ENCODE measurements around the gene GAK. TPM values are rescaled to one million over a fixed set of nuclear protein-coding genes. Genes with fewer than 3 reads are reported as not detected.

Gene GAK
- total RNA-seq, 1 experiment from 2014 or later: 49.5 TPM

- DNase-seq (ENCODE audit: low spot score): no peak
Observed at GRCh38 chr4:889516-889915, 42.6 kb downstream of the GAK start.

DNA sequence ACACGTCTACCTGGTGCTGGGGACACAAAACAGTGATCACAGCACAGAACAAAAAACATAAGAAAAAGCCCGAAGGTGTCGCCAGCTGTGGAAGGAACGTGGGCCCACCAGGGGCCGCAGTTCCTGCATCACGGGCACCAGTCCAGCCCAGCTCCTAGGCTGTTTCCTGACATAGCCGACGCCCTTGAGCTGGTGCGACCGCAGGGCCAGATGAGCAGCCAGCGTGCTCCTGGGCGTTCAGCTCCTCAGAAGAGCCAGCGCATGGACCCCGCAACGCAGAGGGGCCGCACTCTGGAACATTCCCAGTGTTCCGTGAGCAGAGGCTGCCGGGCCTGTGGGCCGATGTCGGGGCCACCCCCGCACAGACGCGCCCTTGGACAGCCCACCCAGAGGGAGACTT lies 44.1 kb downstream of the GAK start:
- DNase-seq (ENCODE audit: low spot score): no peak

DNA sequence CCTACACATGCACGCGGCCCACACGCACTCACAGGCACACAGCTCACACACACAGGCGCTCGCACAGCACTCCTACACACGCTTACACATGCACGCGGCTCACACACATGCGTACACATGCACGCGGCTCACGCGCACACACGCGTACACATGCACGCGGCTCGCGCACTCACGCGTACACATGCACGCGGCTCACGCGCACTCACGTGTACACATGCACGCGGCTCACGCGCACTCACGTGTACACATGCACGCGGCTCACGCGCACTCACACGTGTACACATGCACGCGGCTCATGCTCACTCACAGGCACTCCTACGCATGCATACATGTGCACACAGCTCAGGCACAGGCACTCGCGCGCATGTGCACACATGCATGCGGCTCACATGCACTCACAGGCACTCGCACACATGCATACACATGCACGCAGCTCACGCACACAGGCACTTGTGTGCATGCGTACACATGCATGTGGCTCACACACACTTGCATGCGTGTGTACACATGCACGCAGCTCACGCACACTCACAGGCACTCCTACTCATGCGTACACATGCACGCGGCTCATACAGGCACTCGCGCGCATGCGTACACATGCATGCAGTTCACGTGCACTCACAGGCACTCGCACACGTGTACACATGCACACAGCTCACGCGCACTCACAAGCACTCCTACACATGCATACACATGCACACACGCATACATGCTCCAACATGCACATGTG lies 44.9 kb downstream of the GAK start:
- DNase-seq (ENCODE audit: low spot score): no peak

DNA sequence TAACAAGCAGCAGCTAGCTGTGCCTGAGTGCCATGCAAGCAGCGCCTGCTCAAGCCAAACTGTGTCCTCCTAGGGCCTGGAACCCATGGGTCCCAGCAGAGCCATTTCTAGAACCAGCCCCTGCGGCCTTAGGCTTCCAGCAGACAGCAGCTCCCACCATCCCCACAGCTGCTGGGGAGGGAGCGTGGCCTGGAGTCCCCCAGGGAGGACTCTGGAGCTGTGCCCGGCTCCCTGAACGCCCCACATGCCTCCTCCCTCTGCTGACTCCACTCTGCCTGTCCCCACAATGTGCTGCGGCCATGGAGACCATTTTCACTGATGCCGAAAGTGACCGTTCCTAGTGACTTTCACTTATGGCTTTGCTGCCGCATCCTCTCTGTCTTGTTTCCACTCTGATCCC lies 45.9 kb downstream of the GAK start:
- no peak for DNase-seq (ENCODE audit: low spot score)

DNA sequence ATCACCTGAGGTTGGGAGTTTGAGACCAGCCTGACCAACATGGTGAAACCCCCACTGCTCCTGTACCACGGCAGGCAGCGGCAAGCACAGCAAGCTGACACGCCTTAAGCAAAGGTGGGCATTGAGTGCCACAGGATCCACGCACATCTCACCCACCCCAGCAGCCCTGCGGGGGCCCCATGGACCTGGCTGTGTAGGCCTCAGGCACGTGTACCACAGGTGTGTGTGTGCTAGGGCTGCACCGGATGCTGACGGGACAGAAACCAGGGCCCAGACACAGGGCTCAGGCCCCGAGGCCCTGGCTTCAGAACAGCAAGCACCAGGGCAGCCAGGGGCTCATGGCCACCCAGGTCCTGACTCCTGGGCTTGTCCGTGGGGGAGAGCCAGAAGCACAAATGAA lies 46.8 kb downstream of the GAK start:
- no peak for DNase-seq (ENCODE audit: low spot score)

DNA sequence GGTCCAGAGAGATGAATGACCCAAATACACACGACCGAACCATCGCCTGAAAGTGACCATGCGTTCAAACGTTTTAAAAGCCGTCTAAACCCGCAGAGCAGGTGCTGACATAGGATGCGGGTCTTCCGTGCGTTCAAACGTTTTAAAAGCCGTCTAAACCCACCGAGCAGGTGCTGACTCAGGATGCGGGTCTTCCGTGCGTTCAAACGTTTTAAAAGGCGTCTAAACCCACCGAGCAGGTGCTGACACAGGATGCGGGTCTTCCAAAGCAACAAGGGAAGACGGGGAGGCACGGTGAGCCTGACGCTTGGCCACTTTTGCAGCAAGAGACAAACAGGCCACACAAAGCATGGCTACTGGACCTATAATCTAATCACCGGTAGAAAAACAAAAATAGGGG lies 47.2 kb downstream of the GAK start:
- DNase-seq (ENCODE audit: low spot score): no peak

- DNase-seq (ENCODE audit: low spot score): no peak
Observed at GRCh38 chr4:884259-884658, 47.9 kb downstream of the GAK start.

DNA sequence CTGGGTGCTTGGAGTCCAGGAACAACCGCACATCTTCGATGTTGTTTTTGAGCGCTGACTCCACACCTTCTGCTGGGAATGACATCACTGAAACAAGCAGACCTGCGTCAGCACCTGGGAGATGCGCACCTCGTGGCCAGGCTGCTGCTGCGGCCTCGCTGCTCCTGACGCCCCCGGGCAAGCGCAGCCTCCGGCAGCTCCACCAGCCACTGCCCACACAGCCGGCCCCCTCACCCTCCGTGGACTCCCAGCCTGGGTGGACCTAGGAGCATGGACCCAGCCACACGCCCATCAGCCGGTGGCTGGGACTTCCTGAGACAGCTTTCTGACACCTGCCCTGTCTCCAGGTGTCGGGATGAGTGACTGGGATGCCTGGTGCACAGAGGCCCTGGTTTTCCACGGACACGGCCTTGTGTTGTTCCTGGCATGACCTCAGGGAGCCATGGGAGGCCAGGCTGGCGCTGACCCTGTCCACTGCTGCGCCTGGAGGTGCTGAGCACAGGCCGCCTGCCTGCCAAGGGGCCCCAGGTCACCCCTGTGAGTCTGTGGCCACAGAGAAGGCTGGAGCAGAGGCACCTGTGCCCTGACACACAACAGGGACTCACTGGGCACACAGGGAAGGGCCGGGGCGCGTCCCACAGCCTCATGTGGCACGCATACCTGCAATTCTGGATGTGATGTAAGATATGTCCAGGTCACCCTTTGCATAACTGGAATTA lies 48.6 kb downstream of the GAK start:
- no peak for DNase-seq (ENCODE audit: low spot score)

DNA sequence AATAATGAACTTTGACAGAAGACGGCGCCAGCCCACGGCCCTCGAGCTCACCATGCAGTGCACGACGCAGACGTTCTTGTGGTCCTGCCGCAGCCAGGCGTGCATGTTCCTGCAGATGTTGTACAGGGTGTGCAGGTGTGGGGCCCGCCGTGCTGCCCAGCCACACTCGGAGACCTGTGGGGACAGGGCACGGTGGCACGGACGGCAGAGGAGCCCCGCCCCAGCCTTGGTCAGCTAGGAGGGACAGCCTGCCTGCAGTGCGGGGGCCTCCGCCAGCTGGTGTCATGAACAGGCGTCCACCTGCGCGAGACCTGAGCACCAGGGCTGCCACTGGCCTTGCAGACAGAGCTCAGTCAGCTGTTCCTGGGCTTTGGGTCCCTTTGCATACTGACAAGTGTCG lies 49.5 kb downstream of the GAK start:
- no peak for DNase-seq (ENCODE audit: low spot score)

DNA sequence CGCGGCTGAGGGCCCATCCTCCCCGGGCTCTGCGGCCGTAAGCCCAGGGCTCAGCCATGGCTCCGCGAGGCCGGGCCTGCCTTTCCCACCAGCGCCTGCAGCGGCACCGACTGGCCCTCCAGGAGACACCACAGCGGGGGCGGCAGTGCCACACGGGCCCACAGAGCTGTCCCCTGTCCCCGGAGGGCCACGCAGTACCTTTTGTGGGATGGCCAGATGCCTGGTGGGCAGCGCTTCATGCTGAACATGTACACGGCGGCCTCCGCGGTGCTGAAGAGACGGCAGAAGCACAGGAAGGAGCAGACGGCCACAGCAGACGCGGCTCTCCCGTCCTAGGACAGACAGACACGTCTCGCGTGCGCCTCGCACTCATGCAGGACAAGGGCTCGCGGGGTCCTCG lies 50.4 kb downstream of the GAK start:
- no peak for DNase-seq (ENCODE audit: low spot score)

DNA sequence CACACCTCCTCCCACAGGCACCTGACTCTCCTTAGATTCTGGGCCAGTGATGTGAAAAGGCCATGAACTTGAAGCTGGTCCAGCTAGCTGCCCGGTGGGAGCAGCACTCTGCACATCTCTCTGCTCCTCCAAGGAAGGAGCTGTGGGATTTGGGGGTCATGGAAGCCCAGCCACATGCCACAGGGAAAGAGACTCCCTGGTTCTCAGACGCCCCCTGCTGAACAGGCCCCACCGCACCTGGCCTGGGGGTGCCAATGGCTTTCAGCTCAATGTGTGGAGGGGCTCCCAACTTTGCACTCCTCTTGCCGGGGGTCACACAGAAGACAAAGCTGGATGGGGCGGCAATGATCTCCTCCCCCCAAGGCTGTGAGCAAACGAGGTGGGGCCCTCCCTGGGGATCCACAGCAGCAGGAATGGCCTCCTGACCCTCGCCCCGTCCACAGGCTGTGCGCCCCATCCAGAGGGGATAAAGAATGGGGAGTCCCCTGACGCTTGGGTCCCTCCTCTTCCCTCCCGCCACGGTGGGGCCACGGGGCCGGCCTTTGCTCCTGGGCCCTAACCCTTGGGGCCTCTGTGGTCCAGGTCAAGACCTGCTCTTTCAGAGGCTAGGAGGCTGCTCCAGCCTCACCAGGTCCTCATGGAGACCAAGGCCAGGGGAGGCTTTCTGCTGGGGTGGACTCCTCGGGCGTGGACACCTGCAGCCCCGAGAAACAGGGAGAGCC lies 51.3 kb downstream of the GAK start:
- no peak for DNase-seq (ENCODE audit: low spot score)

DNA sequence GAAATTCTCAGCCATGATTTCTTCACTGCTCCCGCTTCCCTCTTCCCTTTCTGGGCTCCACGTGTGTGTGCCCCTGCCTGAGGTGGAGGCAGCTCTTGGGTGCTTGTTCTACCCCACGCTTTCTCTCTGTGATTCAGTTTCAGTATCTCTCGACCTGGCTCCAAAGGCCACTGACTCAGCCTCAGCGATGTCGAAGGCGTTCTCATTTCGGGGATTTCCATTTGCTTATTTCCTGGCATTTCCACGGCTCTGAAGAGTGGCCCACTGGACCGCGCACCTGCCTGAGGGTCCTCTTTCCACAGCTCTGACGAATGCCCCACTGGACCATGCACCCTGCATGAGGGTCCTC lies 52.4 kb downstream of the GAK start:
- DNase-seq (ENCODE audit: low spot score): no peak

GRCh38 chr4:878796-879728 lies 53.1 kb downstream of the GAK start:
- DNase-seq (ENCODE audit: low spot score): no peak

DNA sequence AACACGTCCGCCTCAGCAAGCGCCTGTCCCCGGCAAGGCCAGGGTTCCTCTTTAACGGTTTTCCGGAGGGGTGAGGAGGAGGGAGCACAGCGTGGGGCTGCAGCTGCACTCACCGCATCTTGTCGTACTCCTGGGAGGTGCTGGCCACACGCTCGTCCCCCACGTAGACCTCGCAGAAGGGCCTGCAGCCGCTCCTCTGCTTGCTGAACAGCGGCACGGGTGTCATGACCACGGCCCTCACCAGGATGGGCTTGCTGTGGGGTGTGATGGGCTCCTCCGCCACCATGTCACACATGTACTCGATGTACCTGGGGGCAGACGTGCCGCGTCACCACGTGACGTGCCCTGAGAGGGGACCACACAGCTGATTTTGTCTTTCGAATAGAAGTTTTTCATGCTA lies 54.6 kb downstream of the GAK start:
- DNase-seq (ENCODE audit: low spot score): no peak

GRCh38 chr4:876780-877179 lies 55.3 kb downstream of the GAK start:
- no peak for DNase-seq (ENCODE audit: low spot score)

- DNase-seq (ENCODE audit: low spot score): no peak
Observed at GRCh38 chr4:875818-876423, 56.2 kb downstream of the GAK start.

- DNase-seq (ENCODE audit: low spot score): no peak
Observed at GRCh38 chr4:874971-875817, 56.9 kb downstream of the GAK start.

DNA sequence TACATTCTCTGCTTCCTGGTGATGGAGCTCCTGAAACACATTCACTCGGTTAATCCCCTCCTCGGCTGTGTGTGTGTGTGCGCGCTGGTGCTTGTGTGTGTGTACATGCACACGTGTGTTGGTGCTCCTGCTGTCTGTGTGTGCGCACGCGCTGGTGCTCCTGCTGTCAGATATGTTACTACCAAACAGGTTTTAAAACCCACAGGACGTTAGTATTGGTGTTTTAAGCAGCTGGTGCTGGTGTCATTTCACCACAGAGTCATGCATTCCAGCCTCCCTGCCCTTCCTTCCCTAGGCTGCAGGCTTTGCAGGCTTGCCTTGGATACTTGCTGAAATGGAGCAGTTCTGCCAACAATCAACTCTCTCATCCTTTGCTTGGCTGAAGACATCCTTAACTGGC lies 58.1 kb downstream of the GAK start:
- no peak for DNase-seq (ENCODE audit: low spot score)

- no peak for DNase-seq (ENCODE audit: low spot score)
Observed at GRCh38 chr4:872241-872981, 59.7 kb downstream of the GAK start.

GRCh38 chr4:871484-871883 lies 60.6 kb downstream of the GAK start:
- DNase-seq (ENCODE audit: low spot score): no peak

Measured in H4 (cell line).